GM12878 (cell line): ENCODE measurements around the gene DAB2. TPM values are rescaled to one million over a fixed set of nuclear protein-coding genes. Genes with fewer than 3 reads are reported as not detected.

Experiments used
- ATAC-seq: fragments of 200-7000 bp; cut with Tn5 transposase; 3 replicates; pipeline ENCODE4 v1.9.1; 2020; ENCODE audit warnings: mild to moderate bottlenecking, moderate library complexity
- BruUV-seq: library from RNA; stranded (reverse); fragments of 400-500 nt; replicated peaks from 2 replicates; lab custom pipeline; 2021; lab: Mats Ljungman, UMichigan
- CTCF ChIA-PET: fragments of 300-600 bp; sonication (Branson Sonifier 250); formaldehyde crosslinking; extraction: SDS; loops from one replicate; lab custom pipeline; 2021; ENCODE audit warnings: inconsistent platforms; lab: Yijun Ruan, JAX
- POLR2A ChIA-PET: fragments of 350-600 bp; formaldehyde crosslinking; extraction: SDS; loops from one replicate; lab custom pipeline; 2021; ENCODE audit warnings: inconsistent platforms; lab: Charles Lee
- RAD21 ChIA-PET: fragments of 300-600 bp; sonication (Branson Sonifier 250); formaldehyde crosslinking; loops from one replicate; lab custom pipeline; 2023; ENCODE audit warnings: antibody characterized with exemption; ENCODE audit not compliant: unreplicated experiment; lab: Charles Lee
- SMC1A ChIA-PET: fragments of 300-600 bp; sonication (Branson Sonifier 250); formaldehyde crosslinking; loops from one replicate; lab custom pipeline; 2023; ENCODE audit not compliant: unreplicated experiment, uncharacterized antibody; lab: Charles Lee
- DNase-seq: peaks from one replicate; pipeline ENCODE4 v3.0.0-alpha.2; 2011; ENCODE audit warnings: low read depth, low spot score
- FAIRE-seq: peaks from 3 replicates; lab custom pipeline; 2011; peaks lifted over from hg19 to GRCh38; lab: Jason Lieb, UNC
- H2AFZ ChIP-seq: 2 replicates; pipeline ENCODE4 v1.6.0; 2011; ENCODE audit warnings: low read depth, low read length, control low read depth; ENCODE audit not compliant: control insufficient read depth
- H3K27ac ChIP-seq: 2 replicates; pipeline ENCODE4 v1.5.1; 2011; ENCODE audit warnings: control low read depth; ENCODE audit not compliant: control insufficient read depth, insufficient read depth
- H3K27me3 ChIP-seq, 2 experiments: replicated peaks in 1 of 2; 2 replicates each; pipeline versions ENCODE4 v1.6.0 to v1.6.1; 2011; ENCODE audit warnings: low read length in 1 of 2; ENCODE audit not compliant: control insufficient read depth in 2 of 2, insufficient read depth in 2 of 2
- H3K36me3 ChIP-seq, 2 experiments: 2 replicates each; pipeline ENCODE4 v1.5.1; 2011; ENCODE audit warnings: low read length in 1 of 2; ENCODE audit not compliant: control insufficient read depth in 2 of 2, insufficient read depth in 2 of 2
- H3K4me1 ChIP-seq: 2 replicates; pipeline ENCODE4 v1.6.1; 2011; ENCODE audit warnings: mild to moderate bottlenecking, low read length, moderate library complexity, mixed read lengths; ENCODE audit not compliant: control insufficient read depth, insufficient read depth
- H3K4me2 ChIP-seq: 2 replicates; pipeline ENCODE4 v1.6.0; 2011; ENCODE audit warnings: control low read depth; ENCODE audit not compliant: control insufficient read depth, insufficient read depth
- H3K4me3 ChIP-seq: fragments of 200-600 bp; sonication (generic); 2 replicates; pipeline ENCODE4 v1.5.1; 2016
- H3K79me2 ChIP-seq: 2 replicates; pipeline ENCODE4 v1.6.0; 2011; ENCODE audit warnings: low read length; ENCODE audit not compliant: control insufficient read depth, insufficient read depth
- H3K9ac ChIP-seq: 2 replicates; pipeline ENCODE4 v1.8.0; 2011; ENCODE audit warnings: low read length, control low read depth, mixed read lengths; ENCODE audit not compliant: control insufficient read depth, insufficient read depth
- H3K9me3 ChIP-seq: replicated peaks from 3 replicates; pipeline ENCODE4 v1.5.1; 2011; ENCODE audit warnings: mild to moderate bottlenecking, low read length; ENCODE audit not compliant: control insufficient read depth, insufficient read depth
- H4K20me1 ChIP-seq: 2 replicates; pipeline ENCODE4 v1.6.0; 2011; ENCODE audit not compliant: control insufficient read depth, insufficient read depth
- BMI1 ChIP-seq: fragments of 450-650 bp; IDR thresholded peaks from 2 replicates; pipeline ENCODE4 v1.6.1; 2016; ENCODE audit warnings: mild to moderate bottlenecking, moderate library complexity, borderline replicate concordance
- CHD2 ChIP-seq: IDR thresholded peaks from 2 replicates; pipeline ENCODE4 v1.6.1; 2011; ENCODE audit warnings: low read depth, low read length, improper control_type of control experiment, borderline replicate concordance
- ELK1 ChIP-seq: IDR thresholded peaks from 2 replicates; pipeline ENCODE4 v1.6.1; 2012; ENCODE audit warnings: low read depth, low read length, improper control_type of control experiment
- NR2F1 ChIP-seq: fragments of 450-650 bp; conservative IDR thresholded peaks from 2 replicates; pipeline ENCODE4 v1.6.1; 2017; ENCODE audit warnings: mild to moderate bottlenecking
- POLR2A ChIP-seq: IDR thresholded peaks from 2 replicates; pipeline ENCODE4 v1.6.1; 2011; ENCODE audit warnings: low read depth, mild to moderate bottlenecking, low read length
- RAD21 ChIP-seq: IDR thresholded peaks from 2 replicates; pipeline ENCODE4 v1.6.1; 2011; ENCODE audit warnings: mild to moderate bottlenecking, low read depth, low read length, moderate library complexity; ENCODE audit not compliant: insufficient read depth
- RBBP5 ChIP-seq: fragments of 200-600 bp; sonication (generic); conservative IDR thresholded peaks from 2 replicates; pipeline ENCODE4 v1.6.1; 2016
- SMC3 ChIP-seq: IDR thresholded peaks from 2 replicates; pipeline ENCODE4 v1.6.1; 2011; ENCODE audit warnings: low read length, improper control_type of control experiment, borderline replicate concordance
- TBL1XR1 ChIP-seq: IDR thresholded peaks from 2 replicates; pipeline ENCODE4 v1.6.1; 2012; ENCODE audit warnings: low read depth, low read length, improper control_type of control experiment
- WGBS: methylation state at CpG from one replicate; pipeline ENCODE4 v1.1.6; 2016; ENCODE audit warnings: low lambda C conversion rate; ENCODE audit not compliant: insufficient replicate concordance, insufficient coverage; ENCODE audit errors: missing lambda C conversion rate; 5-methylcytosine and 5-hydroxymethylcytosine counted together
- in situ Hi-C: fragments of 300-500 bp; cut with MboI; formaldehyde crosslinking; loops from 9 replicates; pipeline ENCODE4 v1.14.3; 2018; ENCODE audit warnings: mixed read lengths
- intact Hi-C: fragments of 100-400 bp; cut with micrococcal nuclease; formaldehyde crosslinking; loops from one replicate; pipeline ENCODE4 v1.14.2; 2022; ENCODE audit not compliant: unreplicated experiment
- polyA plus RNA-seq, 11 experiments: library from polyadenylated mRNA; depleted of rRNA in 4 of 11; unstranded in 6 of 11; stranded (reverse) in 5 of 11; fragments of >200 nt; fragmentation: Nextera tagmentation in 4 of 11; fragmentation: Illumina TruSeq in 1 of 11; extraction: Ambion mirVana in 4 of 11; extraction: Trizol in 1 of 11; gene quantifications; 1 replicate in 1 of 11; 2 replicates in 10 of 11; pipeline versions ENCODE4 v1.2.1 to v1.2.3, GENCODE V29; 2011 to 2016; ENCODE audit warnings: inconsistent platforms in 2 of 11, missing spikeins in 2 of 11, low read depth in 1 of 11
- total RNA-seq, 4 experiments: library from RNA; depleted of rRNA in 3 of 4; stranded (reverse); fragments of >200 nt in 3 of 4; fragmentation: Illumina TruSeq in 1 of 4; extraction: Trizol in 1 of 4; gene quantifications; 2 replicates each; pipeline versions ENCODE4 v1.2.1 to v1.2.3, GENCODE V29; 2013 to 2021
- TF ChIP-seq, protein P1 (sequence below): fragments of 150-350 bp; IDR thresholded peaks from 2 replicates; pipeline ENCODE4 v1.6.1; 2016; ENCODE audit warnings: low read depth, low read length
- TF ChIP-seq, protein P2 (sequence below), 3 experiments: IDR thresholded peaks in 2 of 3; conservative IDR thresholded peaks in 1 of 3; 2 replicates each; pipeline ENCODE4 v1.5.1; 2011; ENCODE audit warnings: low read depth in 3 of 3, low read length in 3 of 3, mild to moderate bottlenecking in 3 of 3, control low read depth in 2 of 3, moderate library complexity in 2 of 3, inconsistent platforms in 1 of 3, mixed read lengths in 1 of 3; ENCODE audit not compliant: control insufficient read depth in 2 of 3, insufficient read depth in 1 of 3; ENCODE audit errors: extremely low read depth in 1 of 3
- TF ChIP-seq, protein P3 (sequence below): fragments of 450-650 bp; formaldehyde crosslinking; IDR thresholded peaks from 2 replicates; pipeline ENCODE4 v1.4.0; 2020; ENCODE audit warnings: mild to moderate bottlenecking, moderate library complexity

DAB2 gene
- total and polyA plus RNA-seq, 10 of the 15 experiments (the other 5 are each of a cell fraction or from before 2014, with no cell fraction given): 0.05 to 0.23 (median 0.11) TPM; not detected in 7

DNA sequence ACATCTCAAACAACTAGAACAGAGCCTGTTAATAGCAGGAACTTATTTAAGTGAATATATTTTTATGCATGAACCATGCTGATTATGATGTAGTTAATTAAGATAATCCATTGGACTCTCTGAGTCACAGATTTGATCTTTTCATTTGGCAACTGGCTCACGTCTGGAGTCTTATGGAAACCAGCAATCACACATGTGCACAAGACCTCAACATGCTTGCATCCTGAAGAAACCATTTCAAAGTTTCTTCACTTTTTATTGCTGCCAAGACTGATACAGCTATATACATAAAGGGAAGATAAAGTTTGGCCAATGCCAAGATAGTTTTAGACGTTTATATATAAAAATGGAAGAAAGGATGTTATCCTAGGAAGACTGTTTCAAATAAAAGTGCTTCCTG lies 47.2 kb downstream of the DAB2 start (continued):
- TF ChIP-seq, protein P1, sequence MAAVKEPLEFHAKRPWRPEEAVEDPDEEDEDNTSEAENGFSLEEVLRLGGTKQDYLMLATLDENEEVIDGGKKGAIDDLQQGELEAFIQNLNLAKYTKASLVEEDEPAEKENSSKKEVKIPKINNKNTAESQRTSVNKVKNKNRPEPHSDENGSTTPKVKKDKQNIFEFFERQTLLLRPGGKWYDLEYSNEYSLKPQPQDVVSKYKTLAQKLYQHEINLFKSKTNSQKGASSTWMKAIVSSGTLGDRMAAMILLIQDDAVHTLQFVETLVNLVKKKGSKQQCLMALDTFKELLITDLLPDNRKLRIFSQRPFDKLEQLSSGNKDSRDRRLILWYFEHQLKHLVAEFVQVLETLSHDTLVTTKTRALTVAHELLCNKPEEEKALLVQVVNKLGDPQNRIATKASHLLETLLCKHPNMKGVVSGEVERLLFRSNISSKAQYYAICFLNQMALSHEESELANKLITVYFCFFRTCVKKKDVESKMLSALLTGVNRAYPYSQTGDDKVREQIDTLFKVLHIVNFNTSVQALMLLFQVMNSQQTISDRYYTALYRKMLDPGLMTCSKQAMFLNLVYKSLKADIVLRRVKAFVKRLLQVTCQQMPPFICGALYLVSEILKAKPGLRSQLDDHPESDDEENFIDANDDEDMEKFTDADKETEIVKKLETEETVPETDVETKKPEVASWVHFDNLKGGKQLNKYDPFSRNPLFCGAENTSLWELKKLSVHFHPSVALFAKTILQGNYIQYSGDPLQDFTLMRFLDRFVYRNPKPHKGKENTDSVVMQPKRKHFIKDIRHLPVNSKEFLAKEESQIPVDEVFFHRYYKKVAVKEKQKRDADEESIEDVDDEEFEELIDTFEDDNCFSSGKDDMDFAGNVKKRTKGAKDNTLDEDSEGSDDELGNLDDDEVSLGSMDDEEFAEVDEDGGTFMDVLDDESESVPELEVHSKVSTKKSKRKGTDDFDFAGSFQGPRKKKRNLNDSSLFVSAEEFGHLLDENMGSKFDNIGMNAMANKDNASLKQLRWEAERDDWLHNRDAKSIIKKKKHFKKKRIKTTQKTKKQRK: no peak
- TF ChIP-seq BMI1 (no peak), CHD2 (no peak), NR2F1 (no peak)

DNA sequence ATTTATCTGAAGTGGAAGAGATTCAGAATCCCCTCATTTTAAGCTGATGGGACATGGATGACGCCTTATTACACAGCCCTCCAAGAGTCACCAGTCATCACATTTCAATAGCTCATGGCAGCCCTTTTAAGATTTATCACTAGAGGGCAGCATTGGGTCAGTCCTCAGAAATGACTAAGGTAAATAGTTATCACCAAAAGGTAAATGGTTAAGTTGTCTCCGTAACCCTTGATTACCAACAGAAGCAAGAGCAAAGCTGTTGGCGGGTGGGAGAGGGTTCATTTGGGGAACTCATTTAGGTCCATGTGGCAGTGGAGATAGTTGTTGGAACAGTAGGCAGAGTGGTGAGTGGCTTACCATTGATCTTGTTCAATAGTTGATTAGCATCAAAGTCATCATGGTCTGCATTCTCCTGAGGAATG lies 48.5 kb downstream of the DAB2 start:
- Histone ChIP-seq H4K20me1 (no peaks in the 10 kb centered on the region), H3K4me2 (no peak overlapping the region), H3K4me3 (no peak overlapping the region), H3K9ac (no peak overlapping the region), H3K79me2 (no peaks in the 10 kb centered on the region), H3K27me3 (no peaks in the 10 kb centered on the region), H3K4me1 (no peaks in the 10 kb centered on the region), H3K36me3 (no peaks in the 10 kb centered on the region), H3K27ac (no peak overlapping the region), H3K9me3 (no peaks in the 10 kb centered on the region), H2AFZ (no peak overlapping the region)
- in situ Hi-C loops: no loop called here
- BruUV-seq: no TSS peak
- 10% methylated on average over 3 of the region's 3 CpGs for WGBS
- ChIA-PET SMC1A (interaction anchor here (0.8 to 3.5 kb wide), 14 partner anchors 8 to 226 kb away, joined by 3 to 46 read pairs (median 5); partner anchors contain the start of gene FYB1), POLR2A (no interaction called here), RAD21 (interaction anchor here (0.8 to 2.4 kb wide), 12 partner anchors 14 to 202 kb away, joined by 3 to 47 read pairs (median 4); partner anchors contain the start of gene FYB1), CTCF (interaction anchor here (0.6 to 4.7 kb wide), 53 partner anchors 8 to 935 kb away, joined by 3 to 97 read pairs (median 4); partner anchors contain the start of gene DAB2)
- FAIRE-seq: peak; percentile 86
- ATAC-seq: peak; percentile 92
- intact Hi-C loops: loop anchor here (1.0 to 10.0 kb wide), 3 partner anchors 162 to 194 kb away; partner anchors contain the start of gene FYB1
- TF ChIP-seq, protein P2, sequence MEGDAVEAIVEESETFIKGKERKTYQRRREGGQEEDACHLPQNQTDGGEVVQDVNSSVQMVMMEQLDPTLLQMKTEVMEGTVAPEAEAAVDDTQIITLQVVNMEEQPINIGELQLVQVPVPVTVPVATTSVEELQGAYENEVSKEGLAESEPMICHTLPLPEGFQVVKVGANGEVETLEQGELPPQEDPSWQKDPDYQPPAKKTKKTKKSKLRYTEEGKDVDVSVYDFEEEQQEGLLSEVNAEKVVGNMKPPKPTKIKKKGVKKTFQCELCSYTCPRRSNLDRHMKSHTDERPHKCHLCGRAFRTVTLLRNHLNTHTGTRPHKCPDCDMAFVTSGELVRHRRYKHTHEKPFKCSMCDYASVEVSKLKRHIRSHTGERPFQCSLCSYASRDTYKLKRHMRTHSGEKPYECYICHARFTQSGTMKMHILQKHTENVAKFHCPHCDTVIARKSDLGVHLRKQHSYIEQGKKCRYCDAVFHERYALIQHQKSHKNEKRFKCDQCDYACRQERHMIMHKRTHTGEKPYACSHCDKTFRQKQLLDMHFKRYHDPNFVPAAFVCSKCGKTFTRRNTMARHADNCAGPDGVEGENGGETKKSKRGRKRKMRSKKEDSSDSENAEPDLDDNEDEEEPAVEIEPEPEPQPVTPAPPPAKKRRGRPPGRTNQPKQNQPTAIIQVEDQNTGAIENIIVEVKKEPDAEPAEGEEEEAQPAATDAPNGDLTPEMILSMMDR (IDR thresholded peaks at IDR 0.05 in 2 of 3, conservative IDR thresholded peaks at IDR 0.05 in 1 of 3; ENCODE audit: control insufficient read depth in 2 of 3, extremely low read depth in 1 of 3, insufficient read depth in 1 of 3, low read depth in 3 of 3, low read length in 3 of 3): peak; percentile 65 to 73 (median 68)
- TF ChIP-seq POLR2A (no peak), RAD21 (peak; percentile 72), ELK1 (no peak), SMC3 (peak; percentile 50; the same call in 1 of the 2 replicates), RBBP5 (no peak), TBL1XR1 (no peak)
- TF ChIP-seq, protein P3, sequence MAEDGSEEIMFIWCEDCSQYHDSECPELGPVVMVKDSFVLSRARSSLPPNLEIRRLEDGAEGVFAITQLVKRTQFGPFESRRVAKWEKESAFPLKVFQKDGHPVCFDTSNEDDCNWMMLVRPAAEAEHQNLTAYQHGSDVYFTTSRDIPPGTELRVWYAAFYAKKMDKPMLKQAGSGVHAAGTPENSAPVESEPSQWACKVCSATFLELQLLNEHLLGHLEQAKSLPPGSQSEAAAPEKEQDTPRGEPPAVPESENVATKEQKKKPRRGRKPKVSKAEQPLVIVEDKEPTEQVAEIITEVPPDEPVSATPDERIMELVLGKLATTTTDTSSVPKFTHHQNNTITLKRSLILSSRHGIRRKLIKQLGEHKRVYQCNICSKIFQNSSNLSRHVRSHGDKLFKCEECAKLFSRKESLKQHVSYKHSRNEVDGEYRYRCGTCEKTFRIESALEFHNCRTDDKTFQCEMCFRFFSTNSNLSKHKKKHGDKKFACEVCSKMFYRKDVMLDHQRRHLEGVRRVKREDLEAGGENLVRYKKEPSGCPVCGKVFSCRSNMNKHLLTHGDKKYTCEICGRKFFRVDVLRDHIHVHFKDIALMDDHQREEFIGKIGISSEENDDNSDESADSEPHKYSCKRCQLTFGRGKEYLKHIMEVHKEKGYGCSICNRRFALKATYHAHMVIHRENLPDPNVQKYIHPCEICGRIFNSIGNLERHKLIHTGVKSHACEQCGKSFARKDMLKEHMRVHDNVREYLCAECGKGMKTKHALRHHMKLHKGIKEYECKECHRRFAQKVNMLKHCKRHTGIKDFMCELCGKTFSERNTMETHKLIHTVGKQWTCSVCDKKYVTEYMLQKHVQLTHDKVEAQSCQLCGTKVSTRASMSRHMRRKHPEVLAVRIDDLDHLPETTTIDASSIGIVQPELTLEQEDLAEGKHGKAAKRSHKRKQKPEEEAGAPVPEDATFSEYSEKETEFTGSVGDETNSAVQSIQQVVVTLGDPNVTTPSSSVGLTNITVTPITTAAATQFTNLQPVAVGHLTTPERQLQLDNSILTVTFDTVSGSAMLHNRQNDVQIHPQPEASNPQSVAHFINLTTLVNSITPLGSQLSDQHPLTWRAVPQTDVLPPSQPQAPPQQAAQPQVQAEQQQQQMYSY: no peak
- no peak for DNase-seq
